Ramos (cell line): Measurements from ENCODE around the gene IGF2BP3.

Experiments used
- in situ Hi-C: fragments of 300-500 bp; cut with MboI; formaldehyde crosslinking; loops from one replicate; pipeline ENCODE4 v1.14.3; 2022; ENCODE audit warnings: low sequenced_read_pairs; ENCODE audit not compliant: unreplicated experiment

IGF2BP3 gene

DNA sequence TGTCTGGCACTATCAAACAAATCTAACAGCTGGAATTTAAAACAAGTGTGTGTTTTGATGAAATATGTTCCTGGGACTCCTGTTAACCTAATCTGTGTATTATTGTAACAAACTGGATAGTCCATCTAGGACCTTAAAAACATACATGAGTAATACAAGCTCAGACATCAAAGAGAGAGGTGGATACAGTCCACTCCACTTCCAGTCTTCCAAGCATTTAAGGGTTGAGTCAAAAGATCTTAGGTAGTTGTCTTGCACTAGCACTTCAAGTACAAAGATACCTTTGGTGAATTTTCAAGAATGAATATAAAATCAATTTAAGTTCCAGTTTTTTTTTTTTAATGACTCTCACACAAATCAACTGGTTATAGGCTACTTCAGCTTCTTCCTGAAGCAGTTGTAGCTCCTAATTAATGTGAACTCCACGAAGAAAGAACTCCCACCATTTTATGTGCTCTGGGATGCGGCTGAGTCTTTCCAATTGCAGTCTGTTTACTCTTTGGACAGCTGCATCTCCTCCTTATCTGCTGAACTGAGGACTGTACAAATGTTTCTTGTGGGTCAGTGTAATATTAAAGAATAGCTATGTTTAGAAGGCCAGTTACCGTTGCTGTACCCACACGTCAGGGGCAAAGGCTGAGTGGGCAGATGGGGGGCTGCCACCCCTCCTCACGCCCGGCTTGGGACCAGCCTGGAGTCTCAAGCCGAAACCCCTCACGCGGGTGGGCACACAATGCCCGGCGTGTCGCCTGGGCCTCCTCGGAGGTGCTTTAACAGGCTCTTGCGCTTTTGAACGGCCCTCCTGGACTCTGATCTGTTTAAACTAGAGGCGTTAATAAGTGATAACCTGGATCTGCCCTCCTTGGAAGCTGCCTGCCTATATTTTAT is 2.9 kb upstream of the IGF2BP3 start:
- in situ Hi-C loops, result loop anchor here (5.0 kb wide), 1 partner anchor 101 kb away; no protein-coding TSS in a partner anchor

DNA sequence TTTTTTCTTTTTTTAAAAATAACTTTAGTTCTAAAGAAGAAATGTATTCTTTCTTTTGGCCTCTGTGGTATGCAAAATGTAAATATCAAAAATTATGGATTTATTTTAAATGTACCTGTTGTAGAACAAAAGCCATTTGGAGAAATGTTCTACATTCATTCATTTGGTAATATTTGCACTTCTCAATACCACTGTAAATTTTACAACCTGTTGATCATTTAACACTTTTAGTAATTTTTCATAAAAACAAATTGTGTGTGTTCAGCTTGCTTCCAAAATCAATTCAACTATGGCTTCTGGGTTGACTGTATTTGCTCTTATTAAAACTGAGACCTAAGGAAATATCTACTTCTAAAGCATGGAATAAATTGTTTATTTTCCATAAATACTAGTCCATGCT is 2.3 kb upstream of the IGF2BP3 start:
- in situ Hi-C loops, result loop anchor here (5.0 kb wide), 1 partner anchor 100 kb away; no protein-coding TSS in a partner anchor

DNA sequence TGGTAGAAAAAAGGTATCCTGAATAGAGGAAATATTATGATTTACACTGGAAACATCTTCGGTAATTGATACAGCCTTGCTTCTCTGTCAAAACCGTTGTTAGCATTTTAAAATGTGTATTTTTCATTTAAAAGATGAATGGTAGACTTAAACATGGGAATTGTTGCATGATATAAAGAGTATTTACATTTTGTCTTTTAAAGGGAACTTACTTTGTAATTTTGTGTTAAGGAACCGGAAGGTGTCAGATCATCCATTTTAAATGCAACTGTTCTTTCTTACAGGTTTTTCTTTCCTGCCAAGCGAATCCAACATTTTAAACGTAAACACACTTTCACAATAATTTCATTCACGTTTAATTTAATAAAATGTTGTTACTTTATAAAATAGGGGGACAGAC is 1.8 kb upstream of the IGF2BP3 start:
- in situ Hi-C loops, result loop anchor here (5.0 kb wide), 1 partner anchor 100 kb away; no protein-coding TSS in a partner anchor

DNA sequence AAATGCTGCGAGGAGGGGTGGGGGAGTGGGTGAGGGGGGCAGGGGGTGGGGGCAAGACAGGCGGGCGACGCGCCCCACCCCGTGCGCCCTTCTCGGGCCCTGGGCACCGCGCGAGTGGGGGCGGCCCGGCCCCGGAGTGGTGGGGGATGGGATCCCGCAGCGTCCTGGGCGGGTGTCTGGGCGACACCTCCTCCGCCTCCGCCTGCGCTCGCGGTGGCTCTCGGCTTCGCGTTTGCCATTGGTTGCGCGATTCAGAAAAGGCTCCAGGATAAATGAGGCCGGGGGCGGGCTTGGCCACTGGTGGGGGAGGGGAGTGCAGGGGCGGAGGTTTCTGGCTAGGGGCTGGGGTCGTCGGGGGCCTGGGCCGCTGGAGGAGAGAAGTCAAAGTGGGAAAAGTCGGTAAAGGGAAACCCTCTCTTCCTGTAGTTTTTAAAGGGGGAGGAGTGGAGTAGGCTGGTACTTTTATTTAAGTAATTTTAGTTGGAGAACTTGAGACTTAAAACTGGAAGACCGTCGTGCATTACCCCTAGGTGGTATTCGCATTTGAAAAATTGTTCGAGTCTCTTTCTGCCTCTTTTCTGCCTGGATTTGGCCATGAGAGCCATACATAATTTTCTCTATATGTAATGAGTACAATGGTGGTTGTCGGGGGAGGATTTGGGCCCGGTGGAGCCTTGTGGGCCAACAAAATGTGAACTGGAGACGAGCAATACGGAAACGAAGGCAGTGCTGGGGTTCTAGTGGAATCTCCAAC is 992 bp upstream of the IGF2BP3 start:
- in situ Hi-C loops, result loop anchor here (5.0 kb wide), 1 partner anchor 99 kb away; no protein-coding TSS in a partner anchor

DNA sequence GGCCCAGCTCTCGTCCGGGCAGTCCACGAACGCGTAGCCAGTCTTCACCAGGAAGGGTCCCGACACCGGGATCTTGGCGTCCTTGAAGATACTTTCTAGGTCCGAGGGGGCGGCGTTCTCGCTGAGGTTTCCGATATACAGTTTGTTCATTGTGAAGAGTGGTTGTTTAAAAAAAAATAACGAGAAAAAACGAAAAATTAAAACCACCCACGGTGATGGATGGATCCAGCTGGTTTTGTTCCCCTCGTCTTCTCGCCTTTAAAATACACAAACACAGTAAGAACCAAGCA is 385 bp downstream of the IGF2BP3 start:
- in situ Hi-C loops, result loop anchor here (5.0 kb wide), 1 partner anchor 98 kb away; no protein-coding TSS in a partner anchor

DNA sequence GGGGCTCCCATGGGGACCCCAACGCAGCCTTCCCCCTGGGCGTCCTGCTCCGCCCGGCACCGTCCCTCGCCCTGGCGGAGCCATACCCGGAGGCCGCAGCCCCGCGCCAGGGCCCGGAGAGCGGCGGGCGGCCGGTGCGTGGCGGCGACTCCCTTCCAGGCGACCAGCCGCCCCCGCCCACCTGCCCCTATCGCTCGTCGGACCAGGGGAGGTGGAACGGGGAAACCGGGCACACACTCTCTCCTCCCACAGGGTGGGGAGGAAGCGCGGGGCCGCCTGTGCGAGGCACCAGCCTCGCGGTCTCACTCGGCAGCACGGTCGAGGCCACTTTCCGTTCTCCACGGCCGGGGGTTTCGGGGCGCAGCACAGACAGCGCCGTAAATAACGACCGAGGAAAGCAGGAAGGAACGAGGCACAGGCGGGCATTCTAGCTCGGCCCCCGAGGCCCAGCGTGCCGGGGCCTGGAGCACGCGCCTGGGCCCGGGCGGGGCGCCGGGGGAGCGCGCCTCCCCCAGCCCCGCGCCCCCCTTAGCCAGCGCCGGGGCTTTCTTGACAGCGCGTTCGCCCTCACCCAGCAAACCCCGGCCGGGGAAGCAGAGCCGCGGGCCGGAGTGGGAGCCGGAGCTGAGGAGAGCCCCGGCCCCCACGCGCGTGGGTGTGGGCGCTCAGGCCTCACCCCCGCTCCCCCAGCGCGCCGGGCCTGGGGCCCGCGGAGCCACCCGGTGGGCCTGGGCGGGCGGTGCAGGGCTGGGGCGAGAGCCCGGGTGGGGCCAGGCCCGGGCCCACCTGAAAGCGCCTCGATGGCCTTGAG is 936 bp downstream of the IGF2BP3 start:
- in situ Hi-C loops, result no loop called here

DNA sequence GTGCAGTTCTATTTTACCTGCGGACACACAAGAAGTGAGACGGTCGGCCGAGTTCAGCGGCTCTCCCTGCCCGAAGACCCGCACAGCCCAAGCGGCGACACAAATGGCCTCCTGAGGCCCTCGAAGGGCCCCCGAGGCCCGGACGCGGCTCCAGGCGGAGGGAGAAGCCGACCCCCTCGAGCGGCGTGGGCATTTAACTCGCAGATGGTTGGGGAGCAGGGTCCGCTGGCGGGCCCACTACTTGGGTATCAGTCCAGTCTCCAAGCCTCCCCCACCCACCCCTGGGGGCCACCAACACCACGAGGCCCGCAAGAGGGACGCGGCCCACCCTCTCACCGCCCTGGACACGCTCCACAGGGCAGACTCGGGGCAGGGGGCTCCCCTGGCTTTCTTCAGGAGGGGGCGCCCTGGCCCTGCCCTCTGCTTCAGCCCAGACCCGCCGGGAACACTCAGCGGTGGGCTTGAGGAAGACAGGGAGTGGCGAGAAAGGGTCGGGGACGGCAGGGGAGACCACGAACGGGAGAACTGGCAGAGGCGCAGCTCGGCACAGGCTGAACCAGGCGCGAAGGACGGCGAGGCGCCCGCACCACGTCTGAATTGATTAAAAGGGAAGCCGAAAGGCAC is 1.7 kb downstream of the IGF2BP3 start:
- in situ Hi-C loops, result no loop called here

DNA sequence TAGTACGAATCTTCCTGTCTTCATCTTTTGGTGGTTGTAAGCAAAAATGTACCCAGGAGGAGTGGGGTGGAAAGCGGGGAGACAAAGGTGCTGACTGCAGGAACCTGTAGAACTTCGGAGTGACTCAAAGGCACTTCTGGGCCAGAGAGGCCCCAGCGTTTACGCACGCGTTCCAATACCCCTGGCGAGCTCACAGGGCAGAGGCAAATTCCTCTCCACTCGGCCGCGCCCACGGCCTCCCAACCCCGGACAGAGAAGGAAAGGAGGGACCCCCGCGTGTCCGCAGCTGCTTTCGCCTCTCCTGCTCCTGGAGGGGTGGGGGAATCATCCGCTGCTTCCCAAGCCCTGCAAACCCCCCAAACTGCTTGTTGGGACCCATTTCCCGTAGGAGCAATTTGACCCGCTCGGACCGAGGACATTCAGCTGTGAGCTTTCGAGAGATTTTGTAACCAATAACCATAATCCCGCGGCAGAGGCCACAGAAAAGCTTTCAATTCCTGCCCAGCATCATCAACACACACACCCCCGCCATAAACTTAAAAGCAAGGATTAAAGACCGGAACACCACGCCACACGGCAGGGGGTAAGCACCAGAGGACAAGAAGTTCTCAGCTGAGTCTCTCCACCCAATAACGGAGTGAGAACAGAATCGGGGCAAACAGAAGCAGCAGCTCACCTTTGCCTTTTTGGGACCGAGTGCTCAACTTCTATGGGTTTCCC is 2.3 kb downstream of the IGF2BP3 start:
- in situ Hi-C loops, result no loop called here

DNA sequence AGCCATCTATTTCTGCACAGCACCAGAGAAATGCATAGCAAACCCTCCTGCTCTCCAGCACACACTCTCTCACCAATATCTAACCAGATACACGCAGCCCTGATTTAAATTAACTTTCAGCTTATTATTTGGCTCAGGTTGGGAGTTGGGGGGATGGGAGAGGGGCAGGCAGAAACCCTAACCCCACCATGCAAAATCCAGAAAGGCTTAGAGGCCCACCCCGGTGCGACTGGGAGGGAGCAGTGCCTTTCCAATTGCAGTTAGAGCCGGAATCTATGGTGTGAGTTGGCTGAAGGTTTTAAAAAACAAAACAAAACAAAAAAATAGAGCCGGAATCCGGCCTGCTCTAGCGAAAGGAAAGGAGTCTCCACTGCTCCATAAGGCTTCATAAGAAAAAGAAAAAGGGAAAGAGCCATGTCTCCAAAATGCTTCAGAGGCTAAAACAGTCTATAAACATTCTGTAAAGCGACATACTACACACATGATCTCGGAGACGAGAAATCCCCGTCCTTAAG is 2.9 kb downstream of the IGF2BP3 start:
- in situ Hi-C loops, result no loop called here

DNA sequence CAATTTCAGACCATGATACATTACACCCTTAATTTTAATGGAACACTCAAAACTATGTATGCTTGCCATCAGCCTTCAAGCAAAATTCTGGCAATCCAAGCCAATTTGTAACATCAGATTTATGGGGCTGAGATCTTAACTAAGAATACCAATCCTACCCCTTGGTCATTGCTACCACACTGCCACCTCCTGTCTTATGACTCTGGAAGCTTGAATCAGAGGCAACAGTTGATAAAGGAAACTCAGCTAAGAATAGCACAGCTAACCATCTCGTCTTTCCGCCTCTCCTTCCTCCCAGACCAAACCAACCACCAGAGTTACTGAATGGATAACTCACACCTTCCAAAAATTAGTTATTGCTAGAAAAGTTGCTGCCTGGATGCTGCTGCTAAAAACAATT is 7.4 kb downstream of the IGF2BP3 start:
- in situ Hi-C loops, result no loop called here

DNA sequence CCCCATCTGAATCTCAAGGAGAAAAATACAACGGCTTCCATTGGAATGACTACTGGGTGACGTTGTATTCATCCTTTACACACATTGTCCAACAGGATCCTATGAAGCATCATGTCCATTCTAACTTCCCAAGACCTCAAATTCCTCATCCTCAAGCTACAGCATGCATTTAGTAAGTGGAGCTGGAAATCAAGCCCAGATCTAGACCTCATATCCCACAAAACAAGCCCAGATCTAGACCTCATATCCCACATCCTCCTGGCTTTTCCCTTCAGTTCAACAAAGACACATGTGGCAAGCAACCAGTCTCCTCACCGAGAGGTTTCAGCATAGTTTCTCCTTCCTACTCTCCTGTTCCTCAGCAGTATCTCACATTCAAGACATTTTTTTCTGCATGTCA is 12.2 kb downstream of the IGF2BP3 start:
- in situ Hi-C loops, result no loop called here

DNA sequence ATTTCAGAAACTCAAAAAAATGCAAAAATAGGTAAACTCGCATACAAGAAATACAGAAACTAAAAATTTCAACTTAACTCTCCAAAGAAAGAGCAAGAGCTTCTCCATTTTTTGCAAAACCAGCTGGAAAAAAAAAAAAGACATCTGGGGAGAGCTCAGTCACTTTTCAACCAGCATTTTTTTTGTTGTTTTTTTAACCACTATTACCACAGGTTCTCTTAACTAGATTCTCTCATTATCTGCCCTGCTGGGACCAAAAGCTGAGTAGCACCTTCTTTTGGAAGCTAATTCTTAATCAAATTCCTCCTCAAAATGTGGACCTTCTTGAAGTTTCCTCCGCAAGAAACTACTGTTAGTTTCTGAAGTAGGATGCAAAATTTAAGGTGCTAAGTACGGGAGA is 14.2 kb downstream of the IGF2BP3 start:
- in situ Hi-C loops, result no loop called here

DNA sequence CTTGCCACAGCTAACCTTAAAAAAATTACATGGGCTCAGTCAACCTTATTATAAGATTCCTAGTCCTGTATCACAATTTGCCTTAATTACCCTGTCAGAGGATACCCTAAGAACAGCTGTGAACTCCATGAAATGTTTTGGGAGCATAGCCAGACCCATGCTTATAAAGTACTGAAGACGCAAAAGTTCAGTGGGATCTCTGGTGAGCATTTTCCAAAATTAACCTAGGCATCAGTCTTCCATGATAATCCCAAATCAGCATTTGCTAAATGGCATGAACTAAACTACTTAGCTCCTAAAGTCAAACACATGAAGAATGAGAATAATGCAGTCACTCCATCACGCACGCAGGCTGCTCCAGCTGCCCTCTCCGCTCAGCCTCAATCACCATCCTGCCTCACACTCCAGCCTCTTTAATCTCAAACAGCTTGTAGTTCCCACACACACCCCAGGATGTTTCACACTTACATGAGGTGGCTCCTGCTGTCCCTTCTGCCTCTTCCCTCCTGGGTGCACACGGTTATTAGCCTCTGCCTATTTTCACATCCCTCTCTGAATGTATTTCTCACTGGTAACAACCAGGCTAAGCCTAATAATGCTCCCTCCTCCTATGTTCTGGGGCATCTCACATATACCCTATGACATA is 15.3 kb downstream of the IGF2BP3 start:
- in situ Hi-C loops, result no loop called here

DNA sequence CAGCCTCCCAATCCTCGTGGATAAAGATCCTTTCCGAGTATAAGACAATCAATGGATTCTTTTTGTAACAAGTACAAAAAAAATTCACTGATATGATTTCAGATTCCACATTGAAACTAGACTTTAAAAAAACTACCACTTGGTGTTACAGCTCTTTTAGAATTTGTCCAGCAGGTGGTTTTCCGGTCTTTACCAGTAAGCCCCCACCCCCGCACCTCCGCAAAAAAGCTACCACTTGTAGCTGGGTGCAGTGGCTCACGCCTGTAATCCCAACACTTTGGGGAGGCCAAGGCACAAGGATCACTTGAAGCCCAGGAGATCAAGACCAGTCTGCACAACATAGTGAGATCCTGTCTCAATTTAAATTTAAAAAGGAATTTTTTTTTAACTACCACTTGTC is 19.8 kb downstream of the IGF2BP3 start:
- in situ Hi-C loops, result no loop called here

DNA sequence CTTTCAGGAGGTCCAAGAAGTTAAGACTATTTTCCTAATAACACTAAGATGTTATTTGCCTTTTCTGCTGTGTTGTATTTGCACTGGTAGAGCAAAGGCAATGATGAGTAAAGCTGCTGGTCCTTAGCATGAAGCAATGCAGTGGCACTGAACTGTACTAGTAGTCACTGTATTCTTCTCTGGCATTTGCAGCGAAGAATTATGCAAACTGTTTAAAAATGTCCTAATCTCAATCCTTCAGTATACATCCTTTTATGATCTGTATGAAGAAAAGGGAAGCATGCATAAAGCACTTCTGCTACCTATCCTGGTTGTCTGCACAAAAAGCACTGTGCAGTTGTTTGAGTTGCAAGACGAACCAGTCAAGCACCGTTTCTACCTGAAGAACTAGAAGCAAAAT is 20.4 kb downstream of the IGF2BP3 start:
- in situ Hi-C loops, result no loop called here

DNA sequence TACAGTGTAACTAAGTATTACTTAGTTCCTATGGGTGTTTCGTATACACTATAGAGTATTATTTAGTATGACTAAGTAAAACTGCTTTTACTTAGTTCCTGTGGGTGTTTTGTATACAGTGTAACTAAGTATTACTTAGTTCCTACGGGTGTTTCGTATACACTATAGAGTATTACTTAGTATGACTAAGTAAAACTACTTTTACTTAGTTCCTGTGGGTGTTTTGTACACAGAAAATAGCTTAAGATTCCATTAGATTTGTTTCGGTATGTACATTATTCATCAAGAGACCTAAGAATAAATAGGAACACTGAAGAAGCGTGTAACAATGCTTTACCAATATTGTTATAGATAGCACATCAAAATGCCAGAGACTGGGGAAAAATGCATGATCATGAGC is 25.0 kb downstream of the IGF2BP3 start:
- in situ Hi-C loops, result no loop called here

DNA sequence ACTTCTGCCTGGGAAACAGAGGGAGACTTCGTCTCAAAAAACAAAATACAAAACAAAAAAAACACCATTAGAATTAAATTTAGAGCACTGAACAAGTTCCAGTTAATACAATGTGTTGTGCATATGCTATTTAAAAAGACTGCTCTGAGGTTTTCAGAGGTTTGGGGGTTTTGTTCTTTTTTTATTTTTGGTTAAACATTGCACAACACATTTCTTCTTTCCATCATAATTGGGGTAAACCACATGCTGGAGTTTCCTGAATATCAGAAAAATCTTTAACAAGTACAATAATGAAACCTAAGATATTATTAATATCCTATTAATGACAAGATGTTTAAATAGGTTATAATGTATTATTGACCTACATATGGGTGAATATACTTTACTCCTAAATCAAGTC is 26.3 kb downstream of the IGF2BP3 start:
- in situ Hi-C loops, result no loop called here

DNA sequence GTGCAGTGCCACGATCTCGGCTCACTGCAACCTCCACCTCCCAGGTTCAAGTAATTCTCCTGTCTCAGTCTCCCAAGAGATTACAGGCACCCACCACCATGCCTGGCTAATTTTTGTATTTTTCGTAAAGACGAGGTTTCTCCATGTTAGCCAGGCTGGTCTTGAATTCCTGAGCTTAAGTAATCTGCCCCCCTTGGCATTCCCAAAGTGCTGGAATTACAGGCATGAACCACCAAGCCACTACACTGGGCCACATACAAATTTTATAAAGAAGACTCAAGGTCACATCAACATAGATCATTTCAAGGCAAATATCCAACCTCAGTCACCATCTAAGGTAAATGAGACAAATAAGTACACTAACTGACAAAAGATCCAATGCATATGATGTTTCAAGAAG is 32.1 kb downstream of the IGF2BP3 start:
- in situ Hi-C loops, result no loop called here
